Mucosa of rectum (tissue), 2 donors: ENCODE results near the gene SMIM8.

Experiments used
- H3K27ac ChIP-seq, 2 donors: one replicate each; pipeline ENCODE4 v1.7.0; 2013; ENCODE audit warnings: inconsistent platforms in 2 of 2, low read depth in 2 of 2, low read length in 2 of 2
- H3K27me3 ChIP-seq, 2 donors: one replicate each; pipeline ENCODE4 v1.7.0; 2013; ENCODE audit warnings: low read length in 2 of 2; ENCODE audit not compliant: control insufficient read depth in 2 of 2, insufficient read depth in 2 of 2
- H3K36me3 ChIP-seq, 2 donors: one replicate each; pipeline ENCODE4 v1.7.0; 2013; ENCODE audit warnings: low read length in 2 of 2; ENCODE audit not compliant: control insufficient read depth in 2 of 2, insufficient read depth in 2 of 2
- H3K4me1 ChIP-seq, 2 donors: one replicate each; pipeline ENCODE4 v1.7.0; 2013; ENCODE audit warnings: low read length in 2 of 2, mild to moderate bottlenecking in 1 of 2; ENCODE audit not compliant: control insufficient read depth in 2 of 2, insufficient read depth in 2 of 2
- H3K4me3 ChIP-seq, 2 donors: one replicate each; pipeline ENCODE4 v1.7.0; 2013; ENCODE audit warnings: low read length in 2 of 2
- H3K9ac ChIP-seq, 2 donors: one replicate each; pipeline ENCODE4 v1.7.0; 2013; ENCODE audit warnings: low read length in 2 of 2, low read depth in 1 of 2, mild to moderate bottlenecking in 1 of 2
- H3K9me3 ChIP-seq, 2 donors: one replicate each; pipeline ENCODE4 v1.7.0; 2013; ENCODE audit warnings: low read length in 2 of 2; ENCODE audit not compliant: control insufficient read depth in 2 of 2
- donor health status: healthy.
- donor health status: Normal muscosa, but diverticular disease.

SMIM8 gene

GRCh38 chr6:87333591-87334181, 11.3 kb downstream of the SMIM8 start:
- no peak overlapping the region for H3K9ac ChIP-seq
- H3K4me3 ChIP-seq: no peak overlapping the region
- no peaks in the 10 kb centered on the region for H3K9me3 ChIP-seq
- no peak overlapping the region for H3K27ac ChIP-seq
- no peaks in the 10 kb centered on the region for H3K4me1 ChIP-seq
- H3K27me3 ChIP-seq: no peaks in the 10 kb centered on the region
- H3K36me3 ChIP-seq: no peaks in the 10 kb centered on the region

- Histone ChIP-seq H3K9ac (no peak overlapping the region), H3K27ac (no peak overlapping the region), H3K9me3 (no peaks in the 10 kb centered on the region), H3K27me3 (no peaks in the 10 kb centered on the region), H3K4me3 (no peak overlapping the region), H3K4me1 (no peaks in the 10 kb centered on the region), H3K36me3 (no peaks in the 10 kb centered on the region)
These were observed 12.3 kb downstream of the SMIM8 start for GRCh38 chr6:87334683-87335082.

GRCh38 chr6:87336367-87336766, 14.0 kb downstream of the SMIM8 start:
- H3K9ac ChIP-seq: no peak overlapping the region
- no peaks in the 10 kb centered on the region for H3K27me3 ChIP-seq
- no peaks in the 10 kb centered on the region for H3K4me1 ChIP-seq
- no peak overlapping the region for H3K4me3 ChIP-seq
- H3K9me3 ChIP-seq: no peaks in the 10 kb centered on the region
- peaks cover 0 to 3% of the 10 kb centered on the region in 2 donors for H3K36me3 ChIP-seq
- no peak overlapping the region for H3K27ac ChIP-seq

- H3K36me3 ChIP-seq: peaks cover 0 to 3% of the 10 kb centered on the region in 2 donors
- no peaks in the 10 kb centered on the region for H3K27me3 ChIP-seq
- H3K9ac ChIP-seq: no peak overlapping the region
- H3K9me3 ChIP-seq: no peaks in the 10 kb centered on the region
- no peak overlapping the region for H3K27ac ChIP-seq
- no peak overlapping the region for H3K4me3 ChIP-seq
- no peaks in the 10 kb centered on the region for H3K4me1 ChIP-seq
These were observed 17.8 kb downstream of the SMIM8 start for GRCh38 chr6:87340230-87340629.

- H3K27me3 ChIP-seq: no peaks in the 10 kb centered on the region
- H3K4me3 ChIP-seq: no peak overlapping the region
- H3K9ac ChIP-seq: no peak overlapping the region
- H3K27ac ChIP-seq: no peak overlapping the region
- H3K4me1 ChIP-seq: no peaks in the 10 kb centered on the region
- no peaks in the 10 kb centered on the region for H3K9me3 ChIP-seq
- peaks cover 0 to 3% of the 10 kb centered on the region in 2 donors for H3K36me3 ChIP-seq
These were observed 18.8 kb downstream of the SMIM8 start for GRCh38 chr6:87341158-87341557.

GRCh38 chr6:87341899-87342298, 19.5 kb downstream of the SMIM8 start:
- Histone ChIP-seq H3K9me3 (no peaks in the 10 kb centered on the region), H3K4me1 (no peaks in the 10 kb centered on the region), H3K36me3 (peaks cover 0 to 3% of the 10 kb centered on the region in 2 donors), H3K27ac (no peak overlapping the region), H3K27me3 (no peaks in the 10 kb centered on the region), H3K4me3 (no peak overlapping the region), H3K9ac (no peak overlapping the region)

- Histone ChIP-seq H3K36me3 (peaks cover 0 to 3% of the 10 kb centered on the region in 2 donors), H3K9ac (no peak overlapping the region), H3K4me3 (no peak overlapping the region), H3K4me1 (no peaks in the 10 kb centered on the region), H3K9me3 (no peaks in the 10 kb centered on the region), H3K27me3 (no peaks in the 10 kb centered on the region), H3K27ac (no peak overlapping the region)
These were observed 20.4 kb downstream of the SMIM8 start for GRCh38 chr6:87342829-87343228.

GRCh38 chr6:87344731-87345130, 22.3 kb downstream of the SMIM8 start, which contains the start of gene C6orf163:
TSS of gene C6orf163 (plus strand) at chr6:87344813. CDS start at chr6:87345100, 287 bp downstream.
- H3K4me1 ChIP-seq: no peaks in the 10 kb centered on the region
- no peaks in the 10 kb centered on the region for H3K27me3 ChIP-seq

GRCh38 chr6:87346700-87347099, 24.3 kb downstream of the SMIM8 start:
- Histone ChIP-seq H3K4me3 (no peak overlapping the region), H3K4me1 (no peaks in the 10 kb centered on the region), H3K27ac (no peak overlapping the region), H3K27me3 (no peaks in the 10 kb centered on the region), H3K9ac (no peak overlapping the region), H3K36me3 (no peaks in the 10 kb centered on the region), H3K9me3 (no peaks in the 10 kb centered on the region)

More at GRCh38 chr6:87344731-87345130, 22.3 kb downstream of the SMIM8 start, which contains the start of gene C6orf163:
- no peak within 1 kb of the TSS for H3K27ac ChIP-seq
- peaks cover 0 to 3% of the 10 kb centered on the region in 2 donors for H3K36me3 ChIP-seq
- H3K9me3 ChIP-seq: no peaks in the 10 kb centered on the region
- no peak within 1 kb of the TSS for H3K4me3 ChIP-seq
- no peak within 1 kb of the TSS for H3K9ac ChIP-seq

- Histone ChIP-seq H3K36me3 (no peaks in the 10 kb centered on the region), H3K9ac (no peak overlapping the region), H3K27ac (no peak overlapping the region), H3K4me3 (no peak overlapping the region), H3K9me3 (no peaks in the 10 kb centered on the region), H3K27me3 (no peaks in the 10 kb centered on the region), H3K4me1 (no peaks in the 10 kb centered on the region)
These were observed 27.5 kb downstream of the SMIM8 start for GRCh38 chr6:87349896-87350295.
